ENCODE measurements around the gene STK40.

- TF ChIP-seq POLR2A (IDR thresholded peaks at IDR 0.05) (no peak), CTCF (IDR thresholded peaks at IDR 0.05) (no peak)
These were observed 47.4 kb upstream of the STK40 start for GRCh38 chr1:36433102-36433501.
